Transverse colon (tissue), 3 donors: ENCODE results near the gene BICDL1.

Experiments
- CTCF ChIP-seq, 5 experiments: fragments of 200-600 bp in 3 of 5; fragments of 450-650 bp in 2 of 5; sonication (generic) in 3 of 5; IDR thresholded peaks; 1 replicate in 2 of 5; 2 replicates in 3 of 5; pipeline ENCODE4 v1.5.1; 2016 to 2017; ENCODE audit warnings: antibody characterized with exemption in 5 of 5, inconsistent platforms in 3 of 5, mild to moderate bottlenecking in 2 of 5, moderate library complexity in 1 of 5
- POLR2A ChIP-seq: fragments of 450-650 bp; IDR thresholded peaks from one replicate; pipeline ENCODE4 v1.6.1; 2016; ENCODE audit warnings: antibody characterized with exemption, mild to moderate bottlenecking, moderate library complexity

- TF ChIP-seq CTCF (IDR thresholded peaks at IDR 0.05) (no peak), POLR2A (no peak)
Observed at GRCh38 chr12:119964929-119965328, 24.1 kb upstream of the BICDL1 start.
